ENCODE measurements around the gene PXDN. TPM values are rescaled to one million over a fixed set of nuclear protein-coding genes. Genes with fewer than 3 reads are reported as not detected.
"Not testable (repeated sequence)": the region's sequence is repeated elsewhere in the genome, so short reads cannot be mapped to it uniquely, and the experiment has no call there.

The PXDN gene
- total RNA-seq, 2 donors from 2014 or later, result 3.4 to 3.6 TPM

GRCh38 chr2:1682181-1682440 lies 62.2 kb downstream of the PXDN start:
- DNase-seq (ENCODE audit: low spot score), result no peak
- Mint-ChIP-seq H3K9me3 (no peaks in the 10 kb centered on the region), H3K4me3 (no peak overlapping the region), H3K27me3 (peaks cover 0 to 3% of the 10 kb centered on the region in 2 donors), H3K36me3 (no peaks in the 10 kb centered on the region), H3K27ac (no peak overlapping the region), H3K4me1 (ENCODE audit: low read depth in 2 of 2) (no peaks in the 10 kb centered on the region)
- ATAC-seq, result no peak

- ATAC-seq (no peak), DNase-seq (ENCODE audit: low spot score) (no peak)
- Mint-ChIP-seq H3K27ac (no peak overlapping the region), H3K36me3 (no peaks in the 10 kb centered on the region), H3K4me1 (ENCODE audit: low read depth in 2 of 2) (no peaks in the 10 kb centered on the region), H3K27me3 (peaks cover 0 to 3% of the 10 kb centered on the region in 2 donors), H3K4me3 (no peak overlapping the region), H3K9me3 (no peaks in the 10 kb centered on the region)
These were observed 62.8 kb downstream of the PXDN start for GRCh38 chr2:1681323-1682180.

- no peaks in the 10 kb centered on the region for H3K4me1 Mint-ChIP-seq (ENCODE audit: low read depth in 2 of 2)
- DNase-seq (ENCODE audit: low spot score), result no peak
These were observed 63.3 kb downstream of the PXDN start for GRCh38 chr2:1681017-1681318.

DNA sequence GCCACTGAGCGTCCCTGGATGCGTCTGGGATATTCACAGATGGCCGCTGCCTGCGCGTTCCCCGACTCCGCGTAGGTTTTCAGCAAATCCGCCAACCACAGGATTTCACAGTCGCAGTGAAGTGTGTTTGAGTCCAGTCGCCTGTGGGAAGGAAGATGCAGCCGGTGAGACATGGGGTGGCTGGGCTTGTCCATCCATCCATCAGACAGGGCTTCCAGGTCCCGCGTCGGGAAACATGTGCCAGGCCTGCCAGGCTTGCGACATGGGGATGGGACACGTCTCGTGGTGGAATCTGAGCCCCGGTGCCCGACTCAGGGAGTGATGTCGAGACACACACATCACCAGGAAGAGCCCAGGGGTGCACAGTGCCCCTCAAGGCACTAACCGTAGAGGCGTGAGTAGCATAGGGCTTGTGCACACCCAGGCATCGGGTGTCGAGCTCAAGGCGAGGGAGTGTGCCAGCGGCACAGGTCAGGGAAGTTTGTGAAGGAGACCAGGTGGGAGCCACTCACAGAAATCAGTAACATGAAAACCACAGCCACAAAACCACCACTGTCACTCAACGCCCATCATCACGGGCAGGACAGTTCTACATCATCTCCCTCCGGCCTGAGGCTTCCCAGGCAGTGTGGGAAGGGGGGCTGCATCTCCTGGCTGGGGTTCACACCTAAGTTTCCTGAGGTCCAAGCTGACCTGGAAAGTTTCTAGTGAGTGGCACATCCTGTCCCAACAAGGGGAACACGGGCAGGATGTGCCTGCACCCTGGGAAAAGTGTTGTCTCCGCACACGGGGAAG lies 63.9 kb downstream of the PXDN start:
- DNase-seq (ENCODE audit: low spot score), result no peak
- Mint-ChIP-seq H3K27me3 (no peaks in the 10 kb centered on the region), H3K36me3 (no peaks in the 10 kb centered on the region), H3K27ac (no peak overlapping the region), H3K9me3 (no peaks in the 10 kb centered on the region), H3K4me3 (no peak overlapping the region), H3K4me1 (ENCODE audit: low read depth in 2 of 2) (no peaks in the 10 kb centered on the region)
- ATAC-seq, result no peak

More at GRCh38 chr2:1681017-1681318, 63.3 kb downstream of the PXDN start:
- H3K9me3 Mint-ChIP-seq, result no peaks in the 10 kb centered on the region
- no peak overlapping the region for H3K27ac Mint-ChIP-seq
- H3K27me3 Mint-ChIP-seq, result no peaks in the 10 kb centered on the region
- H3K36me3 Mint-ChIP-seq, result no peaks in the 10 kb centered on the region
- ATAC-seq, result no peak
- no peak overlapping the region for H3K4me3 Mint-ChIP-seq

DNA sequence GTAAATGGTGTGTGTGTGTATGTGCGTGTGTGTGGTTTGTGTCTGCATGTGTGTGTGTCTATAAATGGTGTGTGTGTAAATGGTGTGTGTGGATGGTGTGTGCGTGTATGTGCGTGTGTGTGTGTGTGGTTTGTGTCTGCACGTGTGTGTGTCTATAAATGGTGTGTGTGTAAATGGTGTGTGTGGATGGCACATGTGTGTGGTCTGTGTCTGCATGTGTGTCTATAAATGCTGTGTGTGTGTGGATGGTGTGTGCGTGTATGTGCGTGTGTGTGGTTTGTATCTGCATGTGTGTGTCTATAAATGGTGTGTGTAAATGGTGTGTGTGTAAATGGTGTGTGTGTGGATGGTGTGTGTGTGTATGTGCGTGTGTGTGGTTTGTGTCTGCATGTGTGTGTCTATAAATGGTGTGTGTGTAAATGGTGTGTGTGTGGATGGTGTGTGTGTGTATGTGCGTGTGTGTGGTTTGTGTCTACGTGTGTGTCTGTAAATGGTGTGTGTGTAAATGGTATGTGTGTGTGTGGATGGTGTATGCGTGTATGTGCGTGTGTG lies 64.8 kb downstream of the PXDN start:
- ATAC-seq; H3K4me3 Mint-ChIP-seq; H3K27me3 Mint-ChIP-seq; H3K27ac Mint-ChIP-seq; H3K36me3 Mint-ChIP-seq; H3K4me1 Mint-ChIP-seq (ENCODE audit: low read depth in 2 of 2); H3K9me3 Mint-ChIP-seq; DNase-seq (ENCODE audit: low spot score): not testable (repeated sequence)

- not testable (repeated sequence) for DNase-seq (ENCODE audit: low spot score); ATAC-seq; H3K27ac Mint-ChIP-seq; H3K4me3 Mint-ChIP-seq; H3K27me3 Mint-ChIP-seq; H3K36me3 Mint-ChIP-seq; H3K9me3 Mint-ChIP-seq; H3K4me1 Mint-ChIP-seq (ENCODE audit: low read depth in 2 of 2)
These were observed 65.2 kb downstream of the PXDN start for GRCh38 chr2:1679065-1679464.

DNA sequence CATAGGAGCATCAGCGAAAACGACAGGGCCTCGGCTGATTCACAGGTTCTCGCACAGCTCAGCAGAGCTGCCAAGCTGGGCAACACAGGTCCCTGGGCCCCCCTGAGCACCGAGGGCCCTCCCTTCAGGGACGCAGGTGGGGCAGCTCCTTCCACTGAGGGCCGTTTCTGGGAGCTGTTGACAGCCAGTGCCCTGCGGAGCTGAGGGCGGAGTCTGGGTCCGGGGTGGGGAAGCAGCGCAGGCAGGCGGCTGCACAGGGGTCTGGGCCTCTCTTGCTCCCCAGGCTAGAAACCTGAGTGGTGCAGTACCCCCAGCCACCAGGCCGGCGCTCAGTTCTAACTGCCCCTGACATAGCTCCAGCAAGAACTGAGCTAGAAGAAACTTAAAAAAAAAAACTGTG lies 65.7 kb downstream of the PXDN start:
- no peaks in the 10 kb centered on the region for H3K4me1 Mint-ChIP-seq (ENCODE audit: low read depth in 2 of 2)
- H3K27me3 Mint-ChIP-seq, result no peaks in the 10 kb centered on the region
- H3K4me3 Mint-ChIP-seq, result no peak overlapping the region
- no peaks in the 10 kb centered on the region for H3K9me3 Mint-ChIP-seq
- H3K27ac Mint-ChIP-seq, result no peak overlapping the region
- H3K36me3 Mint-ChIP-seq, result no peaks in the 10 kb centered on the region
- DNase-seq (ENCODE audit: low spot score), result no peak
- ATAC-seq, result no peak

DNA sequence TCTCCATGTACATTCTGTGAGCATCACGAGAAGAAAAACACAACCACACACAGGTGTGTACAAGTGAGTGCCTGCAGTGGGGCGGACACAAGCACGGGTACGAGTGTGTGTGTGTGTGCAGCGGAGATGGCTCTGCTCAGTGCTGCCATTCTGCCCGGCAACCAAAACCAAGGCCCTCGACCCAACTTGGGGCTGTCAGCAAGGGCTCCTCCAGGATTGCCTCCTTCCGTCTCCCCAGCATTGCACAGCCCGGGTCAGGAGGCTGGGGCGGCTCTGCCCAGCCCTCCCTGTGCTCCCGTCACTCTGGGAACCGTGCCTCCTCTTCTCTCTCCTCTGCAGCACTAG lies 66.5 kb downstream of the PXDN start:
- Mint-ChIP-seq H3K4me3 (no peak overlapping the region), H3K9me3 (no peaks in the 10 kb centered on the region), H3K36me3 (no peaks in the 10 kb centered on the region), H3K27ac (no peak overlapping the region), H3K4me1 (ENCODE audit: low read depth in 2 of 2) (no peaks in the 10 kb centered on the region), H3K27me3 (no peaks in the 10 kb centered on the region)
- ATAC-seq, result no peak
- DNase-seq (ENCODE audit: low spot score), result no peak

DNA sequence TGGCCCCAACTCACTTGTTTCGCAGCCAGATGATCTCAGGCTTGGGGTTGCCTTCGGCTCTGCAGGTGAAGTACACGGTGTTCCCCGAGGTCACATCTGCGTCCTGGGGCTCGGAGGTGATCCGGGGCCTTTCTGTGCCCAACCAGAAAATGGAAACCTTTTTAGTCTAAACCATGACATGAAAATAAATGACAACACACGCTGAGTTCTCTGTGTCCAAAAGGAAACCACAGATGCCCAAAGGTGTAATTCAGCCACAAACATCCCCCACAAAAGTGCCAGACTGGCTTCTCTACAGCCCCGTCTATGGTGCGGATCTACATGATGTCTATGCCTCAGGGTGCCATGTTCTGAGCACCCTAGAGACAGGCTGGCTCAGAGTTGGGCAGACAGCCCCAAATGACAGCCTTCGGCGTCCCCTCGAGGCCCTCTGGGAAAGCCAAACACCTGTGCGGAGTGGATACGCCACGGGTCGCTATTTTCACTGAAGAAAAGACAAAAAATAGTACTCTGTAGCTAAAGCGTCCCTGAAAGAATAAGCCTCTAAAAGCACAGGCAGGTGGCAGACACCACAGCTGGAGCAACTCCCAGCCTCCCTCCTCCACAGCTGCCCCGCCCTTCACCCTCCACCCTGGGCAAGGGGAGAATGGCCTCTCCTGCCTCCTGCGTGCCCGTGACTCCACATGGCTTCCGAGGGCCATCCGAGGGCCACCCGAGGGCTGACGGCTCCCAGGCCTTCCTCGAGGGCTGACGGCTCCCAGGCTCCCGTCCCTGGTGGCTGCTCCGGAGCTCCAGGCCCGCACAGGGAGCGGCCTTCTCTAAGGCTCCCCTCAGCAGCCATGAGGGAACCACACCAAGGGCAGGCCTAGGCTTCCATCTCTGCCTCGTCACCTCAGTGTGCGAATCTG lies 67.1 kb downstream of the PXDN start:
- Mint-ChIP-seq H3K36me3 (no peaks in the 10 kb centered on the region), H3K9me3 (no peaks in the 10 kb centered on the region), H3K4me1 (ENCODE audit: low read depth in 2 of 2) (no peaks in the 10 kb centered on the region), H3K4me3 (no peak overlapping the region), H3K27ac (no peak overlapping the region), H3K27me3 (no peaks in the 10 kb centered on the region)
- DNase-seq (ENCODE audit: low spot score) (no peak), ATAC-seq (no peak)

GRCh38 chr2:1676091-1676912 lies 68.0 kb downstream of the PXDN start:
- DNase-seq (ENCODE audit: low spot score) (no peak), ATAC-seq (no peak)
- Mint-ChIP-seq H3K4me1 (ENCODE audit: low read depth in 2 of 2) (no peaks in the 10 kb centered on the region), H3K36me3 (no peaks in the 10 kb centered on the region), H3K9me3 (no peaks in the 10 kb centered on the region), H3K4me3 (no peak overlapping the region), H3K27ac (no peak overlapping the region), H3K27me3 (no peaks in the 10 kb centered on the region)

- H3K27me3 Mint-ChIP-seq, result no peaks in the 10 kb centered on the region
- H3K27ac Mint-ChIP-seq, result no peak overlapping the region
- ATAC-seq (no peak), DNase-seq (ENCODE audit: low spot score) (no peak)
- no peaks in the 10 kb centered on the region for H3K36me3 Mint-ChIP-seq
- H3K9me3 Mint-ChIP-seq, result no peaks in the 10 kb centered on the region
- no peaks in the 10 kb centered on the region for H3K4me1 Mint-ChIP-seq (ENCODE audit: low read depth in 2 of 2)
- no peak overlapping the region for H3K4me3 Mint-ChIP-seq
These were observed 68.7 kb downstream of the PXDN start for GRCh38 chr2:1675633-1676032.

GRCh38 chr2:1674766-1675397 lies 69.4 kb downstream of the PXDN start:
- H3K9me3 Mint-ChIP-seq, result no peaks in the 10 kb centered on the region

DNA sequence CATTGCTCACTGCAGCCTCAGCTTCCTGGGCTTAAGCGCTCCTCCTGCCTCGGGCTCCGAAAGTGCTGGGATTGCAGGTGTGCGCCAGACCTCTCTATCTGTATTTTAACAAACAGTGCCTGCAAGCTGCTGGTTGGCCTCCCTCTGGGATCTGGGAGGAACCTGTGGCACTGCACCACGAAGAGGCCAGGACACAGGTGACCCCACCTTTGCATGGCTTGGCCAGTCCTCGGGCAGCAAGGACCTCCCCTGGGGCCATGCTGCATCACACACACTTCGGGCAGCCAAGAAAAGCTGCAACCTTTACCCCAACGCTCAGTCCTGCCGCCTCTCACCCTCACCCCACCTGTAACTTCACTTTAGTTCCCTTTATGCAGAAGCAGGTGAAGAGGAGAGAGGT lies 70.0 kb downstream of the PXDN start:
- H3K4me3 Mint-ChIP-seq, result no peak overlapping the region
- ATAC-seq, result no peak
- no peaks in the 10 kb centered on the region for H3K4me1 Mint-ChIP-seq (ENCODE audit: low read depth in 2 of 2)
- H3K9me3 Mint-ChIP-seq, result no peaks in the 10 kb centered on the region
- H3K36me3 Mint-ChIP-seq, result no peaks in the 10 kb centered on the region
- peaks cover 0 to 6% of the 10 kb centered on the region in 2 donors for H3K27me3 Mint-ChIP-seq
- no peak overlapping the region for H3K27ac Mint-ChIP-seq
- no peak for DNase-seq (ENCODE audit: low spot score)

More at GRCh38 chr2:1674766-1675397, 69.4 kb downstream of the PXDN start:
- no peak overlapping the region for H3K27ac Mint-ChIP-seq
- ATAC-seq (no peak), DNase-seq (ENCODE audit: low spot score) (no peak)
- no peaks in the 10 kb centered on the region for H3K36me3 Mint-ChIP-seq
- no peak overlapping the region for H3K4me3 Mint-ChIP-seq
- peaks cover 0 to 4% of the 10 kb centered on the region in 2 donors for H3K27me3 Mint-ChIP-seq
- no peaks in the 10 kb centered on the region for H3K4me1 Mint-ChIP-seq (ENCODE audit: low read depth in 2 of 2)
